OCI-LY3 (cell line): ENCODE data around the gene PLA2G2D.

Experiments used
- H2AFZ ChIP-seq: fragments of 200-600, 300-600 bp; shearing (Covaris generic); 2 replicates; pipeline ENCODE4 v1.6.0; 2014; ENCODE audit warnings: antibody characterized with exemption, low read depth, low read length
- H3K27ac ChIP-seq: fragments of 200-600, 300-600 bp; sonication (generic); 2 replicates; pipeline ENCODE4 v1.5.1; 2014; ENCODE audit warnings: mild to moderate bottlenecking, low read length, moderate library complexity, mixed read lengths
- H3K27me3 ChIP-seq: fragments of 200-600, 300-600 bp; sonication (generic); 2 replicates; pipeline ENCODE4 v1.6.1; 2014; ENCODE audit warnings: low read depth, low read length, mixed read lengths
- H3K36me3 ChIP-seq: fragments of 200-600, 300-600 bp; sonication (generic); replicated peaks from 2 replicates; pipeline ENCODE3; 2014; ENCODE audit warnings: low read depth, low read length, mixed read lengths
- H3K4me1 ChIP-seq: fragments of 300-600, 200-600 bp; sonication (generic); 2 replicates; pipeline ENCODE4 v1.6.1; 2014; ENCODE audit warnings: low read length, mixed read lengths
- H3K4me2 ChIP-seq: fragments of 200-600, 300-600 bp; sonication (generic); 2 replicates; pipeline ENCODE4 v1.6.1; 2014; ENCODE audit warnings: low read length, mixed read lengths
- H3K4me3 ChIP-seq: fragments of 300-600, 200-600 bp; sonication (generic); 2 replicates; pipeline ENCODE4 v1.5.1; 2014; ENCODE audit warnings: antibody characterized with exemption, mild to moderate bottlenecking, low read length, moderate library complexity
- H3K79me2 ChIP-seq: fragments of 300-600, 200-600 bp; shearing (Covaris generic); 2 replicates; pipeline ENCODE4 v1.6.1; 2014; ENCODE audit warnings: mild to moderate bottlenecking, low read length, mixed read lengths
- H3K9ac ChIP-seq: fragments of 300-600, 200-600 bp; shearing (Covaris generic); 2 replicates; pipeline ENCODE4 v1.6.0; 2014; ENCODE audit warnings: mild to moderate bottlenecking, low read length, moderate library complexity
- H3K9me3 ChIP-seq: fragments of 200-600, 300-600 bp; shearing (Covaris generic); 2 replicates; pipeline ENCODE4 v1.6.1; 2014; ENCODE audit warnings: low read length, mixed read lengths; ENCODE audit not compliant: insufficient read depth
- H4K20me1 ChIP-seq: fragments of 200-600, 300-600 bp; sonication (generic); 2 replicates; pipeline ENCODE4 v1.6.1; 2016; ENCODE audit warnings: low read length, mixed read lengths; ENCODE audit not compliant: insufficient read depth
- CTCF ChIP-seq: fragments of 200-600, 300-600 bp; sonication (generic); IDR thresholded peaks from 2 replicates; pipeline ENCODE4 v1.5.1; 2014; ENCODE audit warnings: antibody characterized with exemption, low read length, low read depth
- EZH2phosphoT487 ChIP-seq: fragments of 200-600 bp; shearing (Covaris generic); IDR thresholded peaks from 2 replicates; pipeline ENCODE4 v1.6.1; 2018; ENCODE audit warnings: antibody characterized with exemption, mixed run types, low read depth

Gene PLA2G2D

GRCh38 chr1:20150969-20151368 lies 31.6 kb upstream of the PLA2G2D start:
- H3K9me3 ChIP-seq: no peaks in the 10 kb centered on the region
- H3K4me3 ChIP-seq: peak overlapping the region; percentile 94
- no peaks in the 10 kb centered on the region for H4K20me1 ChIP-seq
- peaks cover 9% of the 10 kb centered on the region; the same call in 1 of the 2 replicates for H3K4me1 ChIP-seq
- no peak overlapping the region for H3K27ac ChIP-seq
- H3K4me2 ChIP-seq: peak overlapping the region; percentile 53
- 0 out of 2 replicates have a peak overlapping the region, but pooled peaks have one; percentile 27 for H3K9ac ChIP-seq
- H3K27me3 ChIP-seq: no peaks in the 10 kb centered on the region
- no peak overlapping the region; the same call in 1 of the 2 replicates for H2AFZ ChIP-seq
- no peaks in the 10 kb centered on the region for H3K36me3 ChIP-seq
- TF ChIP-seq CTCF (no peak), EZH2phosphoT487 (no peak)
- no peaks in the 10 kb centered on the region for H3K79me2 ChIP-seq

GRCh38 chr1:20150326-20150705 lies 31.0 kb upstream of the PLA2G2D start:
- Histone ChIP-seq H3K79me2 (no peaks in the 10 kb centered on the region), H3K27me3 (no peaks in the 10 kb centered on the region), H3K4me2 (no peak overlapping the region), H3K4me3 (no peak overlapping the region), H2AFZ (no peak overlapping the region), H3K9ac (no peak overlapping the region), H3K27ac (no peak overlapping the region), H3K36me3 (no peaks in the 10 kb centered on the region), H4K20me1 (no peaks in the 10 kb centered on the region), H3K9me3 (no peaks in the 10 kb centered on the region), H3K4me1 (peaks cover 9% of the 10 kb centered on the region; the same call in 1 of the 2 replicates)
- TF ChIP-seq CTCF (no peak), EZH2phosphoT487 (no peak)

- Histone ChIP-seq H3K4me2 (no peak overlapping the region), H3K9me3 (no peaks in the 10 kb centered on the region), H3K4me3 (no peak overlapping the region), H3K27ac (no peak overlapping the region), H3K4me1 (peaks cover 9% of the 10 kb centered on the region; the same call in 1 of the 2 replicates), H3K79me2 (no peaks in the 10 kb centered on the region), H3K27me3 (no peaks in the 10 kb centered on the region), H4K20me1 (no peaks in the 10 kb centered on the region), H3K9ac (no peak overlapping the region), H2AFZ (no peak overlapping the region), H3K36me3 (no peaks in the 10 kb centered on the region)
- TF ChIP-seq EZH2phosphoT487: no peak
- no peak for TF ChIP-seq CTCF
Observed at GRCh38 chr1:20149601-20150325, 30.4 kb upstream of the PLA2G2D start.

GRCh38 chr1:20148571-20149500 lies 29.5 kb upstream of the PLA2G2D start:
- H3K79me2 ChIP-seq: no peaks in the 10 kb centered on the region
- peaks cover 8% of the 10 kb centered on the region; the same call in 1 of the 2 replicates for H3K4me1 ChIP-seq
- H4K20me1 ChIP-seq: no peaks in the 10 kb centered on the region
- H3K27ac ChIP-seq: no peak overlapping the region
- H3K4me3 ChIP-seq: no peak overlapping the region
- H3K36me3 ChIP-seq: no peaks in the 10 kb centered on the region
- H3K4me2 ChIP-seq: no peak overlapping the region
- no peaks in the 10 kb centered on the region for H3K27me3 ChIP-seq
- no peak overlapping the region for H2AFZ ChIP-seq
- TF ChIP-seq EZH2phosphoT487: no peak
- no peak for TF ChIP-seq CTCF
- no peaks in the 10 kb centered on the region for H3K9me3 ChIP-seq
- H3K9ac ChIP-seq: no peak overlapping the region
